ENCODE results near the gene UIMC1. TPM values are rescaled to one million over a fixed set of nuclear protein-coding genes. Genes with fewer than 3 reads are reported as not detected.
A peak's percentile ranks its signal among the peaks of the same experiment; 100 is the strongest.
"Not testable (repeated sequence)": the region's sequence is repeated elsewhere in the genome, so short reads cannot be mapped to it uniquely, and the experiment has no call there.

The UIMC1 gene
- 10 to 100 TPM; 19.1 to 27.2 TPM for total RNA-seq

DNA sequence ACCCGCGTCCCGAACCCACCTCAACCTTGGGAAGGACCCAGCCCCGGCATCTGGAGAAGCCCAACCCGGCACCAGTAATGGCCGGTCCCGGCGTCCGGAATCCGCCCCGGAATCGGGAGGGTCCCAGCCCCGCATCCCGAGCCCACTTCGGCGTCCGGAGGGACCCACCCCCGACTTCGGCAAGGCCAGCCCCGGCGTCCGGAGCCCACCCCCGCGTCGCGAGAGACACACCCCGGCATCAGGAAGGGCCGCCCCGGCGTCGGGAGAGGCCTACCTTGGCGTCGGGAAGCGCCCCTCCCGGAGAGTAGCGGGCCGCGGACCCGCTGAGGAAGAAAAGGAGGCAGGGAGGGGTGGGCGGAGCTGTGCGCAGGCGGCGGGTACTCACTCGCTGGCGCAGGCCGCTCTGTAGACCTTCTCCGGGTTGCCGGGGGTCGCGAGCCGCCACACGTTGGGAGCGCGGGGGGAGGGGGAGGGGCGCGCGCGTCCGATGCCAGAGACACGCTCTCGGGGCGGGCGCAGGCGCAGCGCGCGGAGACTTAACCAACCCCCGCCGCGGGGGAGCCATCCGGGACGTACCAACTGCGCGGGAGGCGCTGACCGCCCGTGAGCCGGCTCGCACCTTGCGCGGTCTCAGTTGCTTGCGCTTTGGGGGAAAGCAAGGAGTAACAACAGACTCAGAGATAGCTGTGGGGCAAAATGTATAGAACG, at the start of gene UIMC1:
TSS of gene UIMC1 (minus strand) at position 515 of the 708 bp plus-strand sequence. CDS start 24,164 bp downstream, outside the sequence.
- H3K4me1 ChIP-seq = peaks cover 26% of the 10 kb centered on the region
- no peaks in the 10 kb centered on the region for H3K9me3 ChIP-seq
- peak; percentile 90 to 92 (median 92) for DNase-seq
- H3K36me3 ChIP-seq (replicated peaks in 1 of 2; ENCODE audit: insufficient read depth in 1 of 2, low read depth in 2 of 2) = no peaks in the 10 kb centered on the region
- WGBS, 2 donors = 0 to 1% methylated on average over 36 to 59 of the region's 83 CpGs
- H3K27ac ChIP-seq = peak within 1 kb of the TSS; percentile 82 to 98 (median 92)
- intact Hi-C loops (cut with DNase I) = no loop called here
- H3K27me3 ChIP-seq = no peaks in the 10 kb centered on the region
- peak within 1 kb of the TSS; percentile 87 to 96 for H3K4me3 ChIP-seq
- TF ChIP-seq POLR2A (IDR thresholded peaks at IDR 0.05) = peak in 2 of 3 donors; percentile 52 to 57
- TF ChIP-seq, protein P1, sequence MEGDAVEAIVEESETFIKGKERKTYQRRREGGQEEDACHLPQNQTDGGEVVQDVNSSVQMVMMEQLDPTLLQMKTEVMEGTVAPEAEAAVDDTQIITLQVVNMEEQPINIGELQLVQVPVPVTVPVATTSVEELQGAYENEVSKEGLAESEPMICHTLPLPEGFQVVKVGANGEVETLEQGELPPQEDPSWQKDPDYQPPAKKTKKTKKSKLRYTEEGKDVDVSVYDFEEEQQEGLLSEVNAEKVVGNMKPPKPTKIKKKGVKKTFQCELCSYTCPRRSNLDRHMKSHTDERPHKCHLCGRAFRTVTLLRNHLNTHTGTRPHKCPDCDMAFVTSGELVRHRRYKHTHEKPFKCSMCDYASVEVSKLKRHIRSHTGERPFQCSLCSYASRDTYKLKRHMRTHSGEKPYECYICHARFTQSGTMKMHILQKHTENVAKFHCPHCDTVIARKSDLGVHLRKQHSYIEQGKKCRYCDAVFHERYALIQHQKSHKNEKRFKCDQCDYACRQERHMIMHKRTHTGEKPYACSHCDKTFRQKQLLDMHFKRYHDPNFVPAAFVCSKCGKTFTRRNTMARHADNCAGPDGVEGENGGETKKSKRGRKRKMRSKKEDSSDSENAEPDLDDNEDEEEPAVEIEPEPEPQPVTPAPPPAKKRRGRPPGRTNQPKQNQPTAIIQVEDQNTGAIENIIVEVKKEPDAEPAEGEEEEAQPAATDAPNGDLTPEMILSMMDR (IDR thresholded peaks at IDR 0.05) = peak in 1 of 7 experiments; percentile 4
- peak; percentile 92 for ATAC-seq

DNA sequence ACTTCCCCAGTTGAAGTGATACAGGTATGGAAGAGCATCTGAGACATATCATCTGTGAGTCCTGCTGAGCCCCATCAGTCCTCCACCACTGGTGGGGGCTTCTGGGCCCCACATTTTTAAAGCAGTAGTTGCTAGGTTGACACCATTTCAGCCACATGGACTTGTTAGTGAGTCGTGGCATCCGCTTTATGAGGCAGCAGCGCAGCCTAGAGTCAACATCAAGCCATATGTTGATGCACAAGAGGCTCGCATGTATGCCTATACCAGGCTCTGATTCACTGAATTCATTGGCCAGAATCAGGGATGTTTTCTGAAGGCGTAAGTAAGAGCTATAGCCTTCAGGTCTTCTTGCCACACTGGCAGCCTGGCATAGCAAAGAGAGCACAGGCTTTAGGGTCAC, 42.7 kb upstream of the UIMC1 start:
- no peak for DNase-seq
- Histone ChIP-seq H3K4me1 (no peaks in the 10 kb centered on the region), H3K27ac (no peak overlapping the region), H3K4me3 (no peak overlapping the region), H3K36me3 (replicated peaks in 1 of 2; ENCODE audit: insufficient read depth in 1 of 2, low read depth in 2 of 2) (peaks cover 0 to 8% of the 10 kb centered on the region in 2 donors), H3K9me3 (no peaks in the 10 kb centered on the region), H3K27me3 (no peaks in the 10 kb centered on the region)
- no peak for TF ChIP-seq POLR2A (IDR thresholded peaks at IDR 0.05)
- TF ChIP-seq, protein P1 (IDR thresholded peaks at IDR 0.05) = no peak
- intact Hi-C loops (cut with DNase I) = no loop called here
- 94 to 97% methylated on average over 5 of the region's 5 CpGs for WGBS, 2 donors
- ATAC-seq = no peak

DNA sequence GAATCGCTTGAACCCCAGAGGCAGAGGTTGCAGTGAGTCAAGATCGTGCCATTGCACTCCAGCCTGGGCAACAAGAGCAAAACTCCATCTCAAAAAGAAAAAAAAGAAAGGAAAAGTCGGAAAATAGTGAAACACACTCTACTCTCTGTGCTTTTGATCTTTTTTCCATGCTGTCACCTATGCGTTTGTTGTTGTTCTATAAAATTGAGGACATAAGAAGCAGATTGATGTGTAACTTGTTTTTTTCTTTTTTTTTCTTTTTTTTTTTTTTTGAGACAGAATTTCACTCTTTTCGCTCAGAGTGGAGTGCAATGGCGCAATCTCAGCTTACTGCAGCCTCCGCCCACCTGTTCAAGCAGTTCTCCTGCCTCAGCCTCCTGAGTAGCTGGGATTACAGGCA, 42.0 kb upstream of the UIMC1 start:
- WGBS, 2 donors = 93 to 95% methylated on average over 7 of the region's 7 CpGs
- not testable (repeated sequence) for H3K36me3 ChIP-seq (replicated peaks in 1 of 2; ENCODE audit: insufficient read depth in 1 of 2, low read depth in 2 of 2)

DNA sequence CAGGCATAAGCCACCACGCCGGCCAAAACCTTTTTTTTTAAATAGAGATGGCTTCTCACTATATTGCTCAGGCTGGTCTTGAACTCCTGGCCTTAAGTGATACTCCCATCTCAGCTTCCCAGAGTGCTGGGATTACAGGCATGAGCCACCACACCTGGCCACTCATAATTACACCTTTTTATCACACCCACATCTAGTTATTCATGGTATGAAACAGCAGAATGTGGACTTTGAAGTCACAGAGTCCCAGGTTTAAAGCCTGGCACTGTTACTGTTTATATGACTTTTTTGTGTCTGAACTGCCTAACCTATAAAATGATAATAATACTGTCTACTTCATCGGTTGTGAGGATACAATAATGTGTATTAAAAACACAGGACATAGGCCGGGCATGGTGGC, 39.1 kb upstream of the UIMC1 start:
- Histone ChIP-seq H3K27ac (no peak overlapping the region), H3K4me3 (no peak overlapping the region), H3K9me3 (no peaks in the 10 kb centered on the region), H3K27me3 (no peaks in the 10 kb centered on the region), H3K4me1 (peaks cover 7% of the 10 kb centered on the region), H3K36me3 (replicated peaks in 1 of 2; ENCODE audit: insufficient read depth in 1 of 2, low read depth in 2 of 2) (no peaks in the 10 kb centered on the region)
- DNase-seq = no peak
- WGBS, 2 donors = 95 to 98% methylated on average over 4 of the region's 4 CpGs
- no peak for ATAC-seq
- intact Hi-C loops (cut with DNase I) = no loop called here
- TF ChIP-seq, protein P1 (IDR thresholded peaks at IDR 0.05) = no peak
- TF ChIP-seq POLR2A (IDR thresholded peaks at IDR 0.05) = no peak

More for the DNA sequence above, 42.0 kb upstream of the UIMC1 start:
- H3K4me1 ChIP-seq; intact Hi-C loops (cut with DNase I); H3K27me3 ChIP-seq; DNase-seq; H3K4me3 ChIP-seq; H3K9me3 ChIP-seq; H3K27ac ChIP-seq; ATAC-seq: not testable (repeated sequence)

DNA sequence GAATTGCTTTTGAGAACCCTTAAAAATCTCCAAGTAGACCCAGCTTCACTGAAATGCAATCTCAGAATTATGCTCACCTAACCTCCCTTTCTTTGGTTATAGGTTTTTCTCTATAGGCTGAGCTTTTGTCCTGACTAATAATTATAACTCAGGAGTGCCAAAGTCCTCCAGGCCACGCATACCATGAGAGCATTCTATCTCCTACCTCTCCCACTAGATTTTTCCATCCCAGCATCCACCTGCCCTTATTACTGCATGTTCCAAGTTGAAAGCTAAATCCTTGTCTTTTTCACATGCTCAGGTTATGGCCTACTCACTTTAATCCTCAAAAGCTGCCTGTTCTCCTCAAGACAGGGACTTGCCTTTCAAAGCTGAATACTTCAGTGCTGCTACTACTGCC, 38.1 kb upstream of the UIMC1 start:
- TF ChIP-seq, protein P1 (IDR thresholded peaks at IDR 0.05) = no peak
- no peak for TF ChIP-seq POLR2A (IDR thresholded peaks at IDR 0.05)
- Histone ChIP-seq H3K36me3 (replicated peaks in 1 of 2; ENCODE audit: insufficient read depth in 1 of 2, low read depth in 2 of 2) (no peaks in the 10 kb centered on the region), H3K27ac (no peak overlapping the region), H3K27me3 (no peaks in the 10 kb centered on the region), H3K4me1 (peaks cover 7% of the 10 kb centered on the region), H3K9me3 (no peaks in the 10 kb centered on the region), H3K4me3 (no peak overlapping the region)
- no peak for ATAC-seq
- WGBS, 2 donors = 86 to 95% methylated on average over 1 of the region's 1 CpG
- DNase-seq = no peak
- intact Hi-C loops (cut with DNase I) = no loop called here
